Transverse colon (tissue), 4 donors: ENCODE measurements around the gene IL20RA. TPM values are rescaled to one million over a fixed set of nuclear protein-coding genes. Genes with fewer than 3 reads are reported as not detected.

ENCODE experiments used
- DNase-seq: peaks from one replicate; pipeline ENCODE4 v3.0.0-alpha.2; 2019
- H3K27ac ChIP-seq, 4 donors: fragments of 200-600 bp; sonication (generic); 2 replicates each; pipeline ENCODE4 v1.5.1; 2016 to 2018; ENCODE audit warnings: inconsistent platforms in 4 of 4
- H3K27me3 ChIP-seq: fragments of 200-600 bp; sonication (generic); 2 replicates; pipeline ENCODE4 v1.5.1; 2017; ENCODE audit warnings: inconsistent platforms
- H3K36me3 ChIP-seq, 4 donors: fragments of 200-600 bp; sonication (generic); 2 replicates each; pipeline ENCODE4 v1.5.1; 2017 to 2019; ENCODE audit warnings: inconsistent platforms in 4 of 4
- H3K4me1 ChIP-seq, 4 donors: fragments of 200-600 bp; sonication (generic); 2 replicates each; pipeline ENCODE4 v1.5.1; 2017 to 2020; ENCODE audit warnings: inconsistent platforms in 4 of 4
- H3K4me3 ChIP-seq, 4 donors: fragments of 200-600 bp; sonication (generic); 1 replicate in 1 of 4; 2 replicates in 3 of 4; pipeline versions ENCODE4 v1.5.1 to v1.6.1; 2017 to 2019; ENCODE audit warnings: inconsistent platforms in 4 of 4
- H3K9me3 ChIP-seq, 2 donors: fragments of 200-600 bp; sonication (generic); 2 replicates each; pipeline ENCODE4 v1.5.1; 2017 to 2019; ENCODE audit warnings: inconsistent platforms in 2 of 2
- CTCF ChIP-seq, 5 experiments: fragments of 200-600 bp in 3 of 5; fragments of 450-650 bp in 2 of 5; sonication (generic) in 3 of 5; IDR thresholded peaks; 1 replicate in 2 of 5; 2 replicates in 3 of 5; pipeline ENCODE4 v1.5.1; 2016 to 2017; ENCODE audit warnings: antibody characterized with exemption in 5 of 5, inconsistent platforms in 3 of 5, mild to moderate bottlenecking in 2 of 5, moderate library complexity in 1 of 5
- EP300 ChIP-seq: sonication (generic); formaldehyde crosslinking; IDR thresholded peaks from one replicate; pipeline ENCODE4 v1.6.1; 2017; ENCODE audit warnings: antibody characterized with exemption, low read depth
- POLR2A ChIP-seq: fragments of 450-650 bp; IDR thresholded peaks from one replicate; pipeline ENCODE4 v1.6.1; 2016; ENCODE audit warnings: antibody characterized with exemption, mild to moderate bottlenecking, moderate library complexity
- POLR2AphosphoS5 ChIP-seq, 3 donors: sonication (generic); formaldehyde crosslinking; IDR thresholded peaks; one replicate each; pipeline ENCODE4 v1.6.1; 2016; ENCODE audit warnings: antibody characterized with exemption in 3 of 3
- WGBS, 2 donors: methylation state at CpG; one replicate each; pipeline ENCODE4 v1.1.5; 2018; ENCODE audit warnings: low coverage in 1 of 2; 5-methylcytosine and 5-hydroxymethylcytosine counted together
- in situ Hi-C, 4 donors: fragments of 200-750 bp; cut with MboI; loops; one replicate each; pipeline versions ENCODE4 v1.15.0 to v1.15.1; 2017; ENCODE audit warnings: low sequenced_read_pairs in 3 of 4, low pct_ligation_motif_present in 1 of 4, low pct_unique_long_range_greater_than_20kb in 1 of 4
- intact Hi-C: fragments of 100-400 bp; cut with DNase I; formaldehyde crosslinking; loops from one replicate; pipeline ENCODE4 v1.15.1; 2023; ENCODE audit warnings: low total_unique reads
- total RNA-seq, 4 donors: library from RNA; depleted of rRNA; stranded (reverse); fragments of >200 nt; gene quantifications; one replicate each; pipeline ENCODE4 v1.1.0, GENCODE V29; 2016

IL20RA gene
- total RNA-seq, 4 donors from 2014 or later = 7.4 to 20.5 (median 11.3) TPM

- no peak for DNase-seq
- TF ChIP-seq POLR2AphosphoS5 (IDR thresholded peaks at IDR 0.05) (no peak), CTCF (IDR thresholded peaks at IDR 0.05) (no peak), POLR2A (no peak)
Measured at GRCh38 chr6:136969930-136970329, 74.8 kb downstream of the IL20RA start.

GRCh38 chr6:136969433-136969832 lies 75.3 kb downstream of the IL20RA start:
- no peak overlapping the region for H3K27ac ChIP-seq
- in situ Hi-C loops = no loop called here

More at GRCh38 chr6:136969930-136970329, 74.8 kb downstream of the IL20RA start:
- Histone ChIP-seq H3K4me3 (no peak overlapping the region), H3K27me3 (no peaks in the 10 kb centered on the region), H3K27ac (no peak overlapping the region), H3K4me1 (peaks cover 0 to 15% (median 4%) of the 10 kb centered on the region in 4 donors), H3K36me3 (no peaks in the 10 kb centered on the region), H3K9me3 (no peaks in the 10 kb centered on the region)
- 79 to 84% methylated on average over 4 of the region's 4 CpGs for WGBS, 2 donors
- intact Hi-C loops = no loop called here
- in situ Hi-C loops = no loop called here

GRCh38 chr6:136968837-136969236 lies 75.9 kb downstream of the IL20RA start:
- WGBS, 2 donors = 70 to 73% methylated on average over 4 to 7 of the region's 7 CpGs
- intact Hi-C loops = no loop called here
- no peak for DNase-seq
- H3K4me1 ChIP-seq = peaks cover 0 to 26% (median 10%) of the 10 kb centered on the region in 4 donors
- in situ Hi-C loops = no loop called here
- TF ChIP-seq EP300 (no peak), POLR2A (no peak), POLR2AphosphoS5 (IDR thresholded peaks at IDR 0.05) (no peak), CTCF (IDR thresholded peaks at IDR 0.05) (no peak)
- H3K27me3 ChIP-seq = no peaks in the 10 kb centered on the region
- H3K36me3 ChIP-seq = no peaks in the 10 kb centered on the region
- H3K4me3 ChIP-seq = no peak overlapping the region
- no peaks in the 10 kb centered on the region for H3K9me3 ChIP-seq
- no peak overlapping the region for H3K27ac ChIP-seq

More at GRCh38 chr6:136969433-136969832, 75.3 kb downstream of the IL20RA start:
- Histone ChIP-seq H3K4me1 (peaks cover 0 to 20% (median 7%) of the 10 kb centered on the region in 4 donors), H3K36me3 (no peaks in the 10 kb centered on the region), H3K4me3 (no peak overlapping the region), H3K9me3 (no peaks in the 10 kb centered on the region), H3K27me3 (no peaks in the 10 kb centered on the region)
- 65 to 71% methylated on average over 5 of the region's 5 CpGs for WGBS, 2 donors
- intact Hi-C loops = no loop called here
- peak; percentile 25 for DNase-seq
- TF ChIP-seq POLR2AphosphoS5 (IDR thresholded peaks at IDR 0.05) (no peak), POLR2A (no peak), EP300 (no peak), CTCF (IDR thresholded peaks at IDR 0.05) (no peak)

GRCh38 chr6:136967876-136968752 lies 76.7 kb downstream of the IL20RA start:
- H3K36me3 ChIP-seq = no peaks in the 10 kb centered on the region
- H3K4me3 ChIP-seq = no peak overlapping the region
- H3K27me3 ChIP-seq = no peaks in the 10 kb centered on the region
- no peaks in the 10 kb centered on the region for H3K9me3 ChIP-seq
- peaks cover 0 to 33% (median 16%) of the 10 kb centered on the region in 4 donors for H3K4me1 ChIP-seq
- intact Hi-C loops (no loop called here), in situ Hi-C loops (no loop called here)
- TF ChIP-seq CTCF (IDR thresholded peaks at IDR 0.05) (peak; percentile 58 to 70 (median 64)), POLR2AphosphoS5 (IDR thresholded peaks at IDR 0.05) (no peak), POLR2A (no peak), EP300 (no peak)
- DNase-seq = peak; percentile 80
- peak overlapping the region in 1 of 4 donors; percentile 34 for H3K27ac ChIP-seq
- 58 to 68% methylated on average over 10 to 19 of the region's 19 CpGs for WGBS, 2 donors
